ENCODE results near the gene ZNF236. TPM values are rescaled to one million over a fixed set of nuclear protein-coding genes. Genes with fewer than 3 reads are reported as not detected.

ZNF236 gene
- total RNA-seq, 4 donors from 2014 or later: 21.0 to 36.3 (median 31.8) TPM

GRCh38 chr18:76948345-76948744 lies 126.0 kb downstream of the ZNF236 start:
- WGBS, 2 donors: 71 to 85% methylated on average over 8 of the region's 8 CpGs
- no peak overlapping the region for H3K4me3 ChIP-seq
- no peaks in the 10 kb centered on the region for H3K9me3 ChIP-seq
- no peak overlapping the region for H3K27ac ChIP-seq
- no peak for TF ChIP-seq CTCF (IDR thresholded peaks at IDR 0.05)
- no peak for TF ChIP-seq EP300 (IDR thresholded peaks at IDR 0.05)
- no peak for DNase-seq (ENCODE audit: low spot score in 2 of 2)
- H3K27me3 ChIP-seq: no peaks in the 10 kb centered on the region
- peaks cover 0 to 5% (median 1%) of the 10 kb centered on the region in 4 donors for H3K4me1 ChIP-seq
- peaks cover 0 to 70% (median 2%) of the 10 kb centered on the region in 3 donors for H3K36me3 ChIP-seq

- Histone ChIP-seq H3K9me3 (no peaks in the 10 kb centered on the region), H3K4me3 (no peak overlapping the region), H3K27me3 (no peaks in the 10 kb centered on the region), H3K27ac (no peak overlapping the region), H3K4me1 (peaks cover 0 to 16% (median 3%) of the 10 kb centered on the region in 4 donors), H3K36me3 (peaks cover 0 to 70% (median 2%) of the 10 kb centered on the region in 3 donors)
- TF ChIP-seq CTCF (IDR thresholded peaks at IDR 0.05) (no peak), POLR2A (IDR thresholded peaks at IDR 0.05) (no peak), EP300 (IDR thresholded peaks at IDR 0.05) (no peak)
- no peak for DNase-seq (ENCODE audit: low spot score in 2 of 2)
- WGBS, 2 donors: 89 to 92% methylated on average over 12 of the region's 12 CpGs
These were observed 129.3 kb downstream of the ZNF236 start for GRCh38 chr18:76951456-76952247.

GRCh38 chr18:76952747-76953146 lies 130.4 kb downstream of the ZNF236 start:
- Histone ChIP-seq H3K27me3 (no peaks in the 10 kb centered on the region), H3K27ac (no peak overlapping the region), H3K9me3 (no peaks in the 10 kb centered on the region), H3K36me3 (peaks cover 0 to 70% (median 2%) of the 10 kb centered on the region in 3 donors), H3K4me3 (no peak overlapping the region), H3K4me1 (peaks cover 0 to 23% (median 3%) of the 10 kb centered on the region in 4 donors)
- WGBS, 2 donors: 76 to 86% methylated on average over 4 of the region's 4 CpGs
- no peak for TF ChIP-seq EP300 (IDR thresholded peaks at IDR 0.05)
- no peak for TF ChIP-seq CTCF (IDR thresholded peaks at IDR 0.05)
- no peak for TF ChIP-seq POLR2A (IDR thresholded peaks at IDR 0.05)
- DNase-seq (ENCODE audit: low spot score in 2 of 2): no peak

GRCh38 chr18:76953156-76953555 lies 130.8 kb downstream of the ZNF236 start:
- peaks cover 0 to 26% (median 3%) of the 10 kb centered on the region in 4 donors for H3K4me1 ChIP-seq
- TF ChIP-seq EP300 (IDR thresholded peaks at IDR 0.05) (no peak), CTCF (IDR thresholded peaks at IDR 0.05) (no peak), POLR2A (IDR thresholded peaks at IDR 0.05) (no peak)
- peak overlapping the region in 2 of 4 donors; percentile 41 to 60 for H3K27ac ChIP-seq
- no peaks in the 10 kb centered on the region for H3K27me3 ChIP-seq
- H3K4me3 ChIP-seq: peak overlapping the region in 1 of 4 donors; percentile 13
- no peak for DNase-seq (ENCODE audit: low spot score in 2 of 2)
- WGBS, 2 donors: 51 to 59% methylated on average over 6 of the region's 6 CpGs
- peaks cover 0 to 70% (median 0%) of the 10 kb centered on the region in 3 donors for H3K36me3 ChIP-seq
- H3K9me3 ChIP-seq: no peaks in the 10 kb centered on the region

GRCh38 chr18:76953583-76954233 lies 131.4 kb downstream of the ZNF236 start:
- 26 to 43% methylated on average over 12 of the region's 12 CpGs for WGBS, 2 donors
- peaks cover 0 to 70% (median 0%) of the 10 kb centered on the region in 3 donors for H3K36me3 ChIP-seq
- peaks cover 0 to 32% (median 3%) of the 10 kb centered on the region in 4 donors for H3K4me1 ChIP-seq
- H3K4me3 ChIP-seq: peak overlapping the region in 1 of 4 donors; percentile 13
- H3K9me3 ChIP-seq: no peaks in the 10 kb centered on the region
- DNase-seq (ENCODE audit: low spot score in 2 of 2): peak; percentile 64 to 75
- peak overlapping the region in 2 of 4 donors; percentile 41 to 60 for H3K27ac ChIP-seq
- no peak for TF ChIP-seq POLR2A (IDR thresholded peaks at IDR 0.05)
- TF ChIP-seq EP300 (IDR thresholded peaks at IDR 0.05): no peak
- no peak for TF ChIP-seq CTCF (IDR thresholded peaks at IDR 0.05)
- no peaks in the 10 kb centered on the region for H3K27me3 ChIP-seq

Data from tibial nerve (tissue), 4 donors.